IPS DF 4.7 (cell line): ENCODE results near the gene EPB41L2.
"Not testable (repeated sequence)": the region's sequence is repeated elsewhere in the genome, so short reads cannot be mapped to it uniquely, and the experiment has no call there.

Experiments
- DNase-seq: peaks from one replicate; pipeline ENCODE4 v3.0.0-alpha.2; 2013; ENCODE audit warnings: low spot score; ENCODE audit errors: extremely low read depth

EPB41L2 gene

DNA sequence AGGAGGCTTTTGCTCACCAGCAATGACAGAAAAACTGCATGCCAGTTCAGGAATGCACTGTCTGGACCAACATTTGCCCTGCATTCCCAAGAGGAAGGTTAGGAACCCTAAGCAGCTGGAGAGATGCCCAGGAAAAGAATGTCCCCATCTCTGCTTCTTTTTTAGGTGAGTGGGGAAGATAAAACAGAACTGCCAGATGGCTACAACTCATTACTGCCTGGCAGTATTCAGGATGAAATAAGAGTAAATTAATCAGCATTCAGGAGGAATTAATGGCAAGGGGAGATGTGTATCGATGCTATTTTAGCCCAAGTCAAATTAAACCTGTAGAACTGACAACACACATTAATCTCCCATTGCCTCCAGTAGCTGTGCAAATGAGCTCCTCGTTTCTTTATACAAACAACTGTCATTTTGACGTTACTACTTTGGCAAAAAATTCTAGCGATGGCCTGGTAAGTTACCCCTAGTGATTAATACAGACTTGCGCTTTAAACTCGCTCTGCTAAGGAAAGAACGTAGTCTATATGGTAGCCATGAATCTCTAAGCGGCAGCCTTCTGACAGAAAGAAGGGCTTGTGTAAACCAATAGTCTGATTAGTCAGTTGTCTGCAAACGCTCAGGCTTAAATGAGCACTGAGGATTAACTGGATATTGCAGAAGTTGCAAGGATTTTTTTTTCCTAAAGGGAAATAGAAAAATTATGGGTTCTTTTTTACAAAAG lies 252.6 kb downstream of the EPB41L2 start:
- no peak for DNase-seq

DNA sequence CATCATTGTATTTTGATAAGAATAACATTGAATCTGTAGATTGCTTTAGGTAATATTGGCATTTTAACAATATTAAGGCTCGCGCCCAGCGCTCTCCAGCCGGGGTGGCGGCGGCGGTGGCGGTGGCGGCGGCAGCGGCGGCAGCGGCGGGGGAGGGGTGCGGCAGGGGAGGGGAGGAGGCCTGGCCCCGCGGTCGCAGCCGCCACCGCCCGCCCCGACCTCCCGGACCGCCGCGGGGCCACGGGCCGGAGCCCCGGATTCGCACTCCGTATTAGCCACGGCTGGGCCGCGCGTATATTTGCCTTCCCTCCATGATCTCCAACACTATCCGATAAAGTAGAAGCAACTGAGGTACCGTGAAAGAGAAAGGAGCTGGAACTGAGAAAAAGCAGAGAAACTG lies 261.7 kb downstream of the EPB41L2 start:
- not testable (repeated sequence) for DNase-seq

DNA sequence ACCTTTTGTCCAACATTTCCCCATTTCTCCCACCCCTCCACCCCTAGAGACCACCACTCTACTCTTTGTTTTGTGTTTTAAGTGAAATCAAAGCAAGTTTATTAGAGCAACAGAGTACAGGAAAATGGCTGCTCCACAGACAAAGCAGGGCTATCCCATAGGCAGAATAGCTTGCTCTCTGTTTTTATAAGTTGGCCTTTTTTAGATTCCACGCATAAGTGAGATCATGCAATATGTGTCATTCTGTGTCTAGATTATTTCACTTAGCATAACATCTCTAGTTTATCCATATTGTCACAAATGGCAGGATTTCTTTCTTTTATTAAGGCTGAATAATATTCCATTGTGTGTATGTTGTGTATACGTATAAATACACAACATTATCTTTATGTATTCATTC lies 266.0 kb downstream of the EPB41L2 start:
- no peak for DNase-seq

DNA sequence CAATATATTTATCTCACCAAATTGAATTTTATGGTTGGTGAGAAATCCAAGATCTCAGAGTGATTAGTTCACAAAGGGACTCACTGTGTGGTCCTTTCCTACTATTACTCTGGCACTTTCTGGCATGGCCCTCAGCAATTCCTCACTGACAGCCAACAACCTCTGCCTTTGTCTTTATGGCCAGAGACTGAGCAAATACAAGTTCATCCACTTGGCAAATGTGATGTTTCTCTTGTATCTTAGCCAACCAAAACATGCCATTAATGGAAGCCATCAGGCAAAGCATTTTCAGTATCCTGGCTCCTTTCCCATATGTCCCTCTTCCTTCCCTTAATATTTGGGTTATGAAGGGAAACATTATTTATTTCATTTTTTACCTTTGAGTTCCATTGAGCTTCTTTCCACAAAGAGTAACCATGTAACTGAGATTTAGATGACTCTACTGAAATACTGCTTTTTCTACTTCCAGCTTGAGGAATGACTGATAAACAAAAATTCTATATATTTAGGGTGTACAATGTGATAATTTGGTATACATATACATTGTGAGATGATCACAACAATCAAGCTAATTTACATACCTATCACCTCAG lies 266.6 kb downstream of the EPB41L2 start:
- no peak for DNase-seq

- no peak for DNase-seq
Measured at GRCh38 chr6:130794738-130795137, 268.3 kb downstream of the EPB41L2 start.

- DNase-seq: no peak
Measured at GRCh38 chr6:130794010-130794697, 268.9 kb downstream of the EPB41L2 start.
